GM23338 (cell line): ENCODE measurements around the gene CFAP126. TPM values are rescaled to one million over a fixed set of nuclear protein-coding genes. Genes with fewer than 3 reads are reported as not detected.

Experiments used
- ATAC-seq: fragments of 200-7000 bp; cut with Tn5 transposase; 3 replicates; pipeline ENCODE4 v1.9.1; 2020
- DNase-seq: peaks from one replicate; pipeline ENCODE4 v3.0.0-alpha.2; 2015; ENCODE audit warnings: low spot score
- H2AFZ ChIP-seq: fragments of 200-600 bp; sonication (generic); 2 replicates; pipeline ENCODE4 v1.8.0; 2016; ENCODE audit warnings: antibody characterized with exemption, mild to moderate bottlenecking, moderate library complexity
- H3F3A ChIP-seq: fragments of 200-600 bp; sonication (generic); replicated peaks from 2 replicates; pipeline ENCODE4 v1.8.0; 2017; ENCODE audit warnings: antibody characterized with exemption, mixed run types, low read depth
- H3K27ac ChIP-seq: fragments of 200-600 bp; sonication (generic); 2 replicates; pipeline ENCODE4 v1.6.1; 2016; ENCODE audit warnings: low read depth
- H3K27me3 ChIP-seq: fragments of 200-600 bp; sonication (generic); 2 replicates; pipeline ENCODE4 v1.8.0; 2016; ENCODE audit warnings: mild to moderate bottlenecking, mixed run types, moderate library complexity; ENCODE audit not compliant: insufficient read depth
- H3K36me3 ChIP-seq: fragments of 200-600 bp; sonication (generic); 2 replicates; pipeline ENCODE4 v1.8.0; 2016; ENCODE audit warnings: mild to moderate bottlenecking; ENCODE audit not compliant: insufficient read depth
- H3K4me1 ChIP-seq: fragments of 200-600 bp; sonication (generic); 2 replicates; pipeline ENCODE4 v1.8.0; 2016; ENCODE audit warnings: mild to moderate bottlenecking, moderate library complexity; ENCODE audit not compliant: insufficient read depth
- H3K4me2 ChIP-seq: fragments of 200-600 bp; sonication (generic); 2 replicates; pipeline ENCODE4 v1.7.1; 2017; ENCODE audit warnings: mixed run types
- H3K4me3 ChIP-seq: fragments of 200-600 bp; sonication (generic); 2 replicates; pipeline ENCODE4 v1.6.1; 2016; ENCODE audit warnings: mixed run types
- H3K79me2 ChIP-seq: fragments of 200-600 bp; sonication (generic); replicated peaks from 2 replicates; pipeline ENCODE4 v1.8.0; 2017; ENCODE audit warnings: mild to moderate bottlenecking; ENCODE audit not compliant: insufficient read depth
- H3K9me2 ChIP-seq: fragments of 200-600 bp; sonication (generic); 2 replicates; pipeline ENCODE4 v1.8.0; 2017; ENCODE audit not compliant: insufficient read depth
- H4K20me1 ChIP-seq: fragments of 200-600 bp; sonication (generic); replicated peaks from 2 replicates; pipeline ENCODE4 v1.8.0; 2017; ENCODE audit warnings: mild to moderate bottlenecking; ENCODE audit not compliant: insufficient read depth
- H3K27ac Mint-ChIP-seq: 2 replicates; pipeline ENCODE4 v1.8.0; 2020; ENCODE audit warnings: inconsistent platforms, mild to moderate bottlenecking, moderate library complexity, mixed read lengths
- H3K27me3 Mint-ChIP-seq: 3 replicates; pipeline ENCODE4 v1.8.0; 2022; ENCODE audit warnings: low read depth, mild to moderate bottlenecking, moderate library complexity, mixed read lengths, inconsistent platforms; ENCODE audit not compliant: insufficient read depth, poor library complexity
- H3K36me3 Mint-ChIP-seq: 3 replicates; pipeline ENCODE4 v1.8.0; 2021; ENCODE audit warnings: low read depth, mild to moderate bottlenecking, inconsistent platforms, moderate library complexity, mixed read lengths
- H3K4me1 Mint-ChIP-seq: 3 replicates; pipeline ENCODE4 v1.8.0; 2020; ENCODE audit warnings: mild to moderate bottlenecking, inconsistent platforms, mixed read lengths
- H3K4me3 Mint-ChIP-seq: 3 replicates; pipeline ENCODE4 v1.8.0; 2021; ENCODE audit warnings: moderate library complexity, mild to moderate bottlenecking, inconsistent platforms, mixed read lengths
- H3K9me3 Mint-ChIP-seq: 3 replicates; pipeline ENCODE4 v1.8.0; 2020; ENCODE audit warnings: moderate library complexity, mild to moderate bottlenecking, inconsistent platforms, mixed read lengths
- EZH2phosphoT487 ChIP-seq: fragments of 200-600 bp; sonication (generic); IDR thresholded peaks from one replicate; pipeline ENCODE4 v1.8.1; 2018; ENCODE audit warnings: antibody characterized with exemption; ENCODE audit not compliant: unreplicated experiment
- JUNB ChIP-seq: IDR thresholded peaks from one replicate; pipeline ENCODE4 v1.6.1; 2016; ENCODE audit warnings: antibody characterized with exemption; ENCODE audit not compliant: unreplicated experiment
- NANOG ChIP-seq: IDR thresholded peaks from 2 replicates; pipeline ENCODE4 v1.6.1; 2016; ENCODE audit warnings: antibody characterized with exemption, borderline replicate concordance
- REST ChIP-seq: IDR thresholded peaks from one replicate; pipeline ENCODE4 v1.6.1; 2018; ENCODE audit warnings: antibody characterized with exemption; ENCODE audit not compliant: unreplicated experiment
- STAT1 ChIP-seq: IDR thresholded peaks from one replicate; pipeline ENCODE4 v1.6.1; 2016; ENCODE audit warnings: antibody characterized with exemption; ENCODE audit not compliant: unreplicated experiment
- ZNF114 ChIP-seq: fragments of 250-450 bp; sonication (Bioruptor Pico); IDR thresholded peaks from 2 replicates; pipeline ENCODE4 v1.5.0; 2020; ENCODE audit warnings: mild to moderate bottlenecking, moderate library complexity
- ZNF331 ChIP-seq: fragments of 250-450 bp; sonication (Bioruptor Pico); IDR thresholded peaks from 2 replicates; pipeline ENCODE4 v1.5.0; 2020; ENCODE audit warnings: low read depth, mild to moderate bottlenecking, moderate library complexity
- ZNF462 ChIP-seq: fragments of 250-450 bp; sonication (Bioruptor Pico); IDR thresholded peaks from 2 replicates; pipeline ENCODE4 v1.5.0; 2020; ENCODE audit warnings: mild to moderate bottlenecking, moderate library complexity
- polyA plus RNA-seq: library from polyadenylated mRNA; unstranded; fragments of >200 nt; fragmentation: Nextera tagmentation; extraction: Ambion mirVana; gene quantifications from 2 replicates; pipeline ENCODE4 v1.2.1, GENCODE V29; 2016
- total RNA-seq: library from RNA; depleted of rRNA; stranded (reverse); fragments of >200 nt; shearing (Covaris generic); gene quantifications from 2 replicates; pipeline ENCODE4 v1.2.3, GENCODE V29; 2014

CFAP126 gene
- total and polyA plus RNA-seq, 2 experiments from 2014 or later = not detected

- TF ChIP-seq REST = no peak
- no peak for TF ChIP-seq ZNF114 (CRISPR knock-in tag)
- no peak for TF ChIP-seq EZH2phosphoT487
- no peak for TF ChIP-seq ZNF462 (CRISPR knock-in tag)
Measured at GRCh38 chr1:161350671-161351070, 17.0 kb downstream of the CFAP126 start (continued).

GRCh38 chr1:161342821-161343220 is 24.9 kb downstream of the CFAP126 start:
- DNase-seq (no peak), ATAC-seq (no peak)
- Histone ChIP-seq H3K4me1 (no peaks in the 10 kb centered on the region), H3K27ac (no peak overlapping the region), H3F3A (0 out of 2 replicates have a peak, but pooled peaks cover 3% of the 10 kb centered on the region), H2AFZ (no peak overlapping the region), H4K20me1 (0 out of 2 replicates have a peak, but pooled peaks cover 3% of the 10 kb centered on the region), H3K36me3 (peaks cover 14% of the 10 kb centered on the region), H3K79me2 (no peaks in the 10 kb centered on the region), H3K4me3 (no peak overlapping the region), H3K27me3 (no peaks in the 10 kb centered on the region), H3K9me2 (no peaks in the 10 kb centered on the region), H3K4me2 (no peak overlapping the region)
- Mint-ChIP-seq H3K4me1 (no peaks in the 10 kb centered on the region), H3K4me3 (no peak overlapping the region), H3K27me3 (peaks cover 1% of the 10 kb centered on the region), H3K9me3 (no peaks in the 10 kb centered on the region), H3K36me3 (peaks cover 57% of the 10 kb centered on the region), H3K27ac (no peak overlapping the region)
- no peak for TF ChIP-seq NANOG
- no peak for TF ChIP-seq REST
- TF ChIP-seq EZH2phosphoT487 = no peak
- TF ChIP-seq JUNB = no peak
- no peak for TF ChIP-seq ZNF331 (CRISPR knock-in tag)
- no peak for TF ChIP-seq STAT1
- no peak for TF ChIP-seq ZNF114 (CRISPR knock-in tag)
